GM19035 (cell line): ENCODE measurements around the gene GPRC5B.

Experiments
- ATAC-seq: cut with Tn5 transposase; IDR thresholded peaks from one replicate; pipeline ENCODE4 v1.9.1; 2021; ENCODE audit not compliant: unreplicated experiment

The GPRC5B gene

DNA sequence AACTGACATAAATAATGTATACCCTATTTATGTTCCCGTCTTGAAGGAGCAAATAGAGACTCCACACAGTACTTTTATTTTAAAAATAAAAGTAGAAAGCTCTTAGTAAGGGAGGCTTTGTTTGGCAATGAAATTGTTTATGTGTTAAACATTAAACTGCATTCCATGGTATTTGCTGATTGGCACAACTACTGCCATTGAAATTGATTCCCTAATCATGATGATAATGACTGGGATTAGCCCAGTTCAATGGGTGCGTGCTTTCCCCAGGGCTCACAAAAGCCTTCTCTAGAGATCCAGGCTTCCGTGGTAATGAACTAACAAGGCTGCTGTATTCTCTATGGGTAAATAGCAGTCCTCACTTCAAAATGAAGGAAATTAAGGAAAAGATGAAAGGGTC, 67.5 kb downstream of the GPRC5B start:
- ATAC-seq, result no peak

DNA sequence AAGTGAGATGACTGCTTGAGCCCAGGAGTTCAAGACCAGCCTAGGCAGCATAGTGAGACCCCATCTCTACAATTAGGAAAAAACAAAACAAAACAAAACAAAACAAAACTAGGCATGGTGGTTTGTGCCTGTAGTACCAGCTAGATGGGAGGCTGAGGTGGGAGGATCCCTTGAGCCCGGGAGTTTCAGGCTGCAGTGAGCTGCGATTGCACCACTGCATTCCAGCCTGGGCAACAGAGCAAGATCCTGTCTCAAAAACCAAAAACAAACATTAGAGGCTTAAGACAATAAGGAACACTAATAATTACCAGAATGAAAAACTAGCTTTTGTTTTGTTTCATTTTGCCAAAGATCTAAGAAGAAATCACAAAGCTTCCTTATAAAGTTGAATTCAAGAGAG, 69.2 kb downstream of the GPRC5B start:
- ATAC-seq, result no peak

DNA sequence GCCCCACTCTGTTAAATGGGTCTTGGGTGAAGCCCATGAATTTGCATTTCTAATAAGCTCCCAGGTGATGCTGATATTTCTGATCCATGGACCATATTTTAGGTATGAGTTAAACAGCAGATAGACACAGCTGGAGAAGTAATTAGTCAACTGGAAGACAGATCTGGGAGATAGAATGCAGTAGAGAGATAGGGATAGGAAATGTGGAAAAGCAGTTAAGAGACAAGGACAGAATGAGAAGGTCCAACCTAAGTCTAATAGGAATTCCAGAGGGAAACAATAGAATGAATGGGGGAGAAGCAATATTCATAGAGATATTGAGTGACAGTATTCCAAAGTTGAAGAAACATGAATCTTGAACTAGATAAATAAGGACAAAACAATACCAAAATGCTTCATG, 71.7 kb downstream of the GPRC5B start:
- no peak for ATAC-seq

GRCh38 chr16:19810817-19811731, 73.6 kb downstream of the GPRC5B start:
- ATAC-seq, result no peak

DNA sequence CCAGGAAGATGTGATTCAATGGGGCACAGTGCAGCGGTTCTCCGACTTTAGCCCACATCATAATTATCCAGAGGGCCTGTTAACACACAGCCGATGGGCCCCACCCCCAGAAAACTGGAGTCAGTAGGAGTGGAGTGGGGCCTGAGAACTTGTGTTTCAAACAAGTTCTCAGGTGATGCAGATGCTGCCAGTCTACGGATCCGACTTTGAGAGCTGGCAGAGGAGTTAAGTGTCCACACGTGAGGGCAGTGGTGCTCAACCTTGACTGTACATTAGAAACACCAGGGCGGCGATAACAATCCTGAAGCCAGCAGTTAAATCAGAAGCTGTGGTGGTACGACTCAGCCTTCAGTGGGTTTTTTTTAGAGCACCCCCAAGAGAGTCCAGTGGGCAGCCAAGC, 75.0 kb downstream of the GPRC5B start:
- ATAC-seq, result no peak

DNA sequence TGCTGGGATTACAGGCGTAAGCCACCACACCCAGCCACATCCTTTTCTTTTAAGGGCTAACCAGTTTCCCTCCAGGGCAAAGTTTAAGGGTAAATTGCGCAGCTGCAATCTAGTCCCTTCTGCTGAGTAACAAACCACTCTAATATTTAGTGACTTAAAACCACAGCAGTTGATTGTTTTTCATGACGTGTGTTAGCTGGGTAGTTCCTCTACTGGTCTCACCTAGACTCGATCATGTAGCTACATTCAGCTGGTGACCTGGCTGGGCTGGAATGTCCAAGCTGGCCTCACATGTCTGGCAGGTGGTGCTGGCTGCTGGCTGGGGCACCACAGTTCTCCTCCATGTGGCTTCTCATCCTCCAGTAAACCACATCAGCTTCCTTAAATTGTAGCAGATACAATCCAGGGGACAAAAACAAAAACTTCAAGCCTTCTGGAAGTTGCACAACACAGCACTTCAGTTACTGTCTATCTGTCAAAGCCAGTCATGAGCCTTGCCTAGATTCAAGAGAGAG, 75.5 kb downstream of the GPRC5B start:
- ATAC-seq, result no peak

DNA sequence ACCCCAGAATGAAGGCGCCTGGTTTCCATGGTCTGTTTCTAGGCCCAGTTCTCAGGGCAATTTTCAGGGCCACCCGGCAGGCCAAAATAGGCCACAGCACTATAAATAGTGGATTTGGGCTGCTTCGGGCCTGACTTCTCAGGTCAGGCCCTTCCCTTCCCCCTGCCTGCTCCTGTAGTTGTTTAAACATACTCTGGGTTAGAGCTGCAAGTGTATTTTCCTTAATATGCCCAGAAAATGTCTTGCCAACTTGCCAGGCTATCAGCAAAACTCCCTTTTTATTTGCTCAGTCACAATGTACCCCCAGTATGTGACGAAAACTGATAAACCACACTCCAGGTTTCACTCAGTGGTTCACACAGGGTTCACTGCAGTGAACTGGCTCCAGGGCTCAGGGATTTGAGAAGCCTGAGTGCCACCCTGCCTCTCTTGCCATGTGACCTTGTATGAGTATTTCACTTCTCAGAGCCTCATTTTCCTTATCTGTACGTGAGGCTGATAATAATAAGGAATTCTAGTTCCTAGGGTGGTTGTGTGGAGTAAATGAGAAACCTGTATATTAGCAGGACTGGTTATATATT, 76.5 kb downstream of the GPRC5B start:
- ATAC-seq, result no peak
